ENCODE measurements around the gene CX3CL1. TPM values are rescaled to one million over a fixed set of nuclear protein-coding genes. Genes with fewer than 3 reads are reported as not detected.

Gene CX3CL1
- total RNA-seq, 1 experiment from 2014 or later: 0.15 TPM

GRCh38 chr16:57394444-57394843 is 22.2 kb downstream of the CX3CL1 start:
- Histone ChIP-seq H3K9me2 (ENCODE audit: insufficient read depth) (no peaks in the 10 kb centered on the region), H3K4me2 (ENCODE audit: low read length) (no peak overlapping the region), H3K27ac (ENCODE audit: low read depth, low read length) (no peak overlapping the region), H3K36me3 (ENCODE audit: control insufficient read depth in 1 of 2, insufficient read depth in 2 of 2, low read length in 2 of 2) (no peaks in the 10 kb centered on the region), H3K4me1 (ENCODE audit: control insufficient read depth in 1 of 2, insufficient read depth in 2 of 2, low read length in 2 of 2) (no peaks in the 10 kb centered on the region), H3K27me3 (ENCODE audit: insufficient read depth, low read length) (no peaks in the 10 kb centered on the region), H3K9me3 (ENCODE audit: control insufficient read depth in 1 of 2, insufficient read depth in 1 of 2, low read depth in 1 of 2, low read length in 2 of 2) (no peaks in the 10 kb centered on the region), H3K9ac (ENCODE audit: low read length) (no peak overlapping the region), H4K20me1 (ENCODE audit: insufficient read depth) (no peaks in the 10 kb centered on the region), H3K79me2 (ENCODE audit: insufficient read depth, low read length) (no peaks in the 10 kb centered on the region), H3K4me3 (replicated peaks in 1 of 2; ENCODE audit: low read depth in 1 of 2, low read length in 2 of 2) (no peak overlapping the region), H2AFZ (ENCODE audit: low read depth, low read length, poor library complexity, severe bottlenecking) (no peak overlapping the region)
- TF ChIP-seq CEBPB (IDR thresholded peaks at IDR 0.05; ENCODE audit: low read depth) (0 out of 2 replicates have a peak, but pooled peaks have one; percentile 17), MAX (IDR thresholded peaks at IDR 0.05) (no peak), SP1 (IDR thresholded peaks at IDR 0.05; ENCODE audit: low read depth) (no peak)
- DNase-seq (ENCODE audit: low read depth, low spot score) (no peak), ATAC-seq (no peak)
- POLR2A ChIA-PET: no interaction called here
- no TSS peak for BruUV-seq (replicated peaks)
- intact Hi-C loops (cut with micrococcal nuclease): no loop called here
- CTCF ChIA-PET: no interaction called here
- RAD21 ChIA-PET (ENCODE audit: low non-redundant PET in 1 of 2, low total read pairs in 2 of 2, uncharacterized antibody in 2 of 2, unreplicated experiment in 2 of 2): no interaction called here

- H3K36me3 ChIP-seq (ENCODE audit: control insufficient read depth in 1 of 2, insufficient read depth in 2 of 2, low read length in 2 of 2): no peaks in the 10 kb centered on the region
- ChIA-PET CTCF (no interaction called here), POLR2A (no interaction called here), RAD21 (ENCODE audit: low non-redundant PET in 1 of 2, low total read pairs in 2 of 2, uncharacterized antibody in 2 of 2, unreplicated experiment in 2 of 2) (no interaction called here)
- DNase-seq (ENCODE audit: low read depth, low spot score) (no peak), ATAC-seq (no peak)
- BruUV-seq (replicated peaks): no TSS peak
- no peaks in the 10 kb centered on the region for H3K9me2 ChIP-seq (ENCODE audit: insufficient read depth)
- H3K4me3 ChIP-seq (replicated peaks in 1 of 2; ENCODE audit: low read depth in 1 of 2, low read length in 2 of 2): no peak overlapping the region
- no peaks in the 10 kb centered on the region for H4K20me1 ChIP-seq (ENCODE audit: insufficient read depth)
- no peak overlapping the region for H3K9ac ChIP-seq (ENCODE audit: low read length)
- intact Hi-C loops (cut with micrococcal nuclease): no loop called here
- H3K27me3 ChIP-seq (ENCODE audit: insufficient read depth, low read length): no peaks in the 10 kb centered on the region
- H3K4me1 ChIP-seq (ENCODE audit: control insufficient read depth in 1 of 2, insufficient read depth in 2 of 2, low read length in 2 of 2): no peaks in the 10 kb centered on the region
- H3K9me3 ChIP-seq (ENCODE audit: control insufficient read depth in 1 of 2, insufficient read depth in 1 of 2, low read depth in 1 of 2, low read length in 2 of 2): no peaks in the 10 kb centered on the region
- H3K27ac ChIP-seq (ENCODE audit: low read depth, low read length): no peak overlapping the region
- H2AFZ ChIP-seq (ENCODE audit: low read depth, low read length, poor library complexity, severe bottlenecking): no peak overlapping the region
- H3K79me2 ChIP-seq (ENCODE audit: insufficient read depth, low read length): no peaks in the 10 kb centered on the region
- TF ChIP-seq CBX3 (IDR thresholded peaks at IDR 0.05; ENCODE audit: low read depth) (no peak), FOSL1 (IDR thresholded peaks at IDR 0.05; ENCODE audit: low read depth) (no peak), EGR1 (IDR thresholded peaks at IDR 0.05; ENCODE audit: low read depth) (no peak), RAD21 (IDR thresholded peaks at IDR 0.05; ENCODE audit: low read depth) (no peak), TCF7L2 (IDR thresholded peaks at IDR 0.05; ENCODE audit: borderline replicate concordance, extremely low read depth, insufficient read depth, insufficient read length) (no peak)
- no peak overlapping the region for H3K4me2 ChIP-seq (ENCODE audit: low read length)
Observed at GRCh38 chr16:57395026-57395425, 22.7 kb downstream of the CX3CL1 start.

Measured in HCT116 (cell line).